Stimulated activated CD8-positive, alpha-beta memory T cell treated with anti-CD3 and anti-CD28 coated beads, Interleukin-4, amount 100 ng/mL, for 24 hours (primary cell): ENCODE data around the gene EGFLAM.
A peak's percentile ranks its signal among the peaks of the same experiment; 100 is the strongest.

ENCODE experiments used
- DNase-seq: peaks from one replicate; pipeline ENCODE4 v3.0.0-alpha.2; 2020; ENCODE audit warnings: low read depth

The EGFLAM gene

GRCh38 chr5:38448568-38449350 is 190.4 kb downstream of the EGFLAM start:
- no peak for DNase-seq

GRCh38 chr5:38450627-38451026 is 192.3 kb downstream of the EGFLAM start:
- DNase-seq: no peak

GRCh38 chr5:38451074-38451725 is 192.8 kb downstream of the EGFLAM start:
- no peak for DNase-seq

GRCh38 chr5:38452201-38452600 is 193.8 kb downstream of the EGFLAM start:
- DNase-seq: no peak

GRCh38 chr5:38453506-38453905 is 195.1 kb downstream of the EGFLAM start:
- peak; percentile 13 for DNase-seq

GRCh38 chr5:38453921-38454320 is 195.6 kb downstream of the EGFLAM start:
- DNase-seq: no peak

- no peak for DNase-seq
Observed at GRCh38 chr5:38455796-38456330, 197.5 kb downstream of the EGFLAM start.

GRCh38 chr5:38456657-38457399 is 198.5 kb downstream of the EGFLAM start:
- DNase-seq: no peak

- no peak for DNase-seq
Observed at GRCh38 chr5:38458174-38458573, 199.8 kb downstream of the EGFLAM start.

- DNase-seq: no peak
Observed at GRCh38 chr5:38462976-38463633, 204.7 kb downstream of the EGFLAM start.

GRCh38 chr5:38463634-38464521 is 205.5 kb downstream of the EGFLAM start:
- DNase-seq: no peak

- DNase-seq: no peak
Observed at GRCh38 chr5:38465061-38465460, 206.7 kb downstream of the EGFLAM start.

GRCh38 chr5:38465702-38466423 is 207.5 kb downstream of the EGFLAM start:
- DNase-seq: no peak

GRCh38 chr5:38466424-38467189 is 208.2 kb downstream of the EGFLAM start:
- DNase-seq: no peak

- DNase-seq: no peak
Observed at GRCh38 chr5:38467353-38468040, 209.1 kb downstream of the EGFLAM start.

GRCh38 chr5:38468202-38468673 is 209.9 kb downstream of the EGFLAM start:
- DNase-seq: no peak

- DNase-seq: no peak
Observed at GRCh38 chr5:38468978-38469706, 210.8 kb downstream of the EGFLAM start.

- DNase-seq: no peak
Observed at GRCh38 chr5:38469707-38470267, 211.4 kb downstream of the EGFLAM start.
